ENCODE measurements around the gene PVALB.
A peak's percentile ranks its signal among the peaks of the same experiment; 100 is the strongest.

The PVALB gene

DNA sequence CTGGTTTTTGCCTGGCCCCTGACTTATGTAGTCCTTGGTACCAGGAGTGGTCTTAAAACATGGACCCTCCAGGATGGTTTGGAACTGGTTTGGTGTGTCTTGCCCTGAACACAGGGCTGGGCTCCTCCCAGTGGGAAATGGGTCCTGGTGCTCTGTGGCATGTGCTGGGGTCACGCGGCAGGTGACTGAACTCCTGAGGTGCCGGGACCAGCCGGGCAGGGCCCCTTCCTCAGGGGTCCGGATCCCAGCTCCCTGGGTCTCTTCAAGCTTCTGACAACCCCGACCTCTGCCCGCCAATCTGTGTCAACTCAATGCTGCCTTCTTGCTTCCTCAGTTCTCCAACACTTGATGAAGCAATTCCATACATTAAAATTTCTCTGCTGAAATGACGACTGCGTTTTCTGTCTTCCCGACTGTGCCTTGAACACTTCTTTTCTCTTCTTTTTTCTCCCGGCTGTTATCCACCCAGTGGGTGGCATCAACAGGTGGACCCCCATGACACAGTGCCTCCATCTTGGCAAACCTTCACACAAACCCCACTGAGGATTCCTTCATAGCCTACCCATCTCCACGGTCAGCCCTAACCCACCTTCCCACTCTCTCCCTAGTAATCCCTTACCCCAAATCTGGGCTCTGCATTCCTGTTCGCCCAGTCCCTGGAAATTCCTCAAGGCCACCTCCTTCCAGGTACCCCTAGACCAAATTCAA lies 45.3 kb downstream of the PVALB start:
- no peak for DNase-seq

- DNase-seq: no peak
Observed at GRCh38 chr22:36770513-36771231, 46.2 kb downstream of the PVALB start.

DNA sequence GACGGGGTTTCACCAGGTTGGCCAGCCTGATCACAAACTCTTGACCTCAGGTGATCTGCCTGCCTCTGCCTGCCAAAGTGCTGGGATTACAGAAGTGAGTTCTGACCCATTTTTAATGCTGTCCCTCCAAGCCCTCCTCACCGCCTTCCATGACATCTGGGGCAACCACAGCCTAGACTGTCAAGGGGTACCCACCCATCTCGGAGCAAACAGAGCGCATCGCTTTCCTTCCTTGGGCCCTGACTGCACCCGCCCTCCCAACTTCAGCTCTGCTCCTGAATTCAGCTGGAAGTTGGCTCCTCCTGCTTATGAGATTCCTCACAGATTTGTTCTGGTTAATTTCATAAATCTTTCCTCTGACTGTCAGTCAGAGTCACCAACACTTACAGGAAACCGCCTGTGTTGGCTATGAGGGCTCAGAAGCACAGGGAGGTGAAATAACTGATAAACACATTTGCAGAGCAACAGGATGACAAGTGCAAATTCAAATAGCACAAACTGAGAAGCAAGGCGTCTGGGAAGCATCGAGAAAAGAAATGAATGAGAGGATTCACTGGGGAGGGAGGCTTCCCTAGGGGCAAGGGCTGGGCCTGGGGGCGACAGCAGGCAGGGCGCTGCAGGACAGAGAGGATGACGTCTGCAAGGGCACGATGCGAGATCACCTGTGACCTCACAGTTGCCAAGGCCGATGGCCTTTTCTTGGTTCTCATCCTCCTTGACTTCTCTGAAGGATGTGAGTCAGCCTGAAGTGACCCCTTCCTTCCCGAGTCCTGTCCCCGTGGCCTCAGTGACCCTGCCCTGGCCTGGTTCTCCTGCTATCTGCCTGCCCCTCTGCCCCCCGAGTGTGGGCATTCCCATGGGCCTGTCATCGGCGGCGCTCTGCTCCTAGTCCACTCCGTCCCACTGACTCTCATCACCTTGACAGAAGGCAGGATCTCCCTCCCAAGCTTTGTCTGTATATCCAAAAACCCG lies 47.0 kb downstream of the PVALB start:
- no peak for DNase-seq

- no peak for DNase-seq
Observed at GRCh38 chr22:36768616-36769015, 48.2 kb downstream of the PVALB start.

DNA sequence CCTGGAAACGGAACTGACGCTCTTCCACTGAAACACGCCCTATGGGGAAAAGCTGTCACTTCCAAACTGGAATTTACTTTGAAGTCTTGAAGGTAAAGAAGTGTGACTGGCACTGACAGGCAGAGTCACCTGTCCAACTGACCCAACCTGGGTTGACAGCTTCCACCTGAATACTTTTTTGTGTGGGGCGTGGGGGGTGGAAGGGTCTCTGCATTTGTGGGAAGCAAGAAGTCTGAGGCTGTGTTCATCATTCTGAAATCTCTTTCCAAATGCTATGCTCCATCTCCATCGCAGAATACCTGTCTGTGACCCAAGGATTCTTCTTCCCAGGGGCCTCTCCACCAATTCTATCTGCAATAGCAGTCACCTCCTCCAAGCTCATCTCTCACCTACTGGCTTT lies 48.7 kb downstream of the PVALB start:
- no peak for DNase-seq

GRCh38 chr22:36767035-36767775 lies 49.6 kb downstream of the PVALB start:
- no peak for DNase-seq

DNA sequence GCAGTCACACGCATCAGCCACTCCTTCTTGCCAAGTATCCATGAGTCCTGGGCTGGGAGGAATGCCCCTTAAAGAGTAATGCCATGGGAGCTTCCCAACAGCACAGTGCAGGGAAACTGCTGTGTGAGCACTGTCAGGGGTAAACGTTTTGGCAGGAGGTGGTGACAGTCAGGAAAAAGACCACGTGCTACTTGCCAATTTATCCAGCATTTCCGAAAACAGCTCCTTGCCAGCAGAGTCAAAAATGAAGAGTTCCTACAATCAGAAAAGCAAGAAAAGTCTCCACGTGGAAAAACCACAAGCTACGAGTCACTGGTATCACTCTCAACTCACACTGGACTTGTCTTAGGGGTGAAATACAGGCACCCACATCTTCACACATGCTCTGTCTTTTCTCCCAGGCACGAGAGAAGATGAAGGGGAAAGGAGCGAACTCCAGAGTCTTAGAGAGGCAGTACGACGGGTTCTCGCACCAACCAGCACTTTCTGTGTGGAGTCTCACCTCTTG lies 50.8 kb downstream of the PVALB start:
- DNase-seq: peak; percentile 8

DNA sequence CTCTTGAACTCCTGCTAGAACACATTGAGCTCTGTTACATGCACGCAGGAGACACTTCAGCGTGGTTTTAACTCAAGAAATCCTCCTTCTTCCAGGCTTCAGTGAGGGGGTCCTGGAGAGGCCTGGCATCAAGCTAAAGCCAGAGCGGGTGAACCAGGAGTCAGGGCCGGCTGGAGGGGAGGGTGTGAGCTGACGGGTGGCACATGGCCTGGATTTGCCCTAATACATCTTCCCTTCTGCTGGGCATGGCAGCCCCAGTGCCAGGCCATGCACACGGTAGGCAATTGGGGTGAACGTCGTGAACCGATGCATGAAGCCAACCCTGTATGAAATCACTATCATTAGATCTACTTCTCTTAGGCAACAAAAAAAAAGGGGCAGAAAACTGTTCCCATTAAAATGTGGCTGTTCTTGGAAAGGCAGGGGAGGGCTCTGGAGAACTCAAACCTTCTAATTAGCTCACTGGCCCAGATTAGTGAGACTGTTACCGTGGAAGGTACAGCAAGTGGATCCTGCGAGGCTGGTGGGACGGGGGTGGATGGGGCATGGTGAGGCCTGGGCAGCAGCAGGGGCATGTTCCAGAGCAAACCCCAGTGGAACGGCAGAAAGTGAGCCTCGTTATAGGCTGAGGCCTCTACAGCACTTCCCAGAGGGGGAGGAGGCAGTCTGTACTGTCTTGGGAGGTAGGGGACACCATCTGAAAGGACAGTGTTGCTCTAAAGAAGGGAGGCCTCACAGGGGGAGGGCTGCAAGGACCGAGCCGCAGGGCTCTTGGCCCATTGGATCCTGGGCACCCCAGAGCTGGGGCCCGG lies 51.5 kb downstream of the PVALB start:
- no peak for DNase-seq

- no peak for DNase-seq
Observed at GRCh38 chr22:36764641-36765040, 52.2 kb downstream of the PVALB start.

- DNase-seq: no peak
Observed at GRCh38 chr22:36764060-36764459, 52.8 kb downstream of the PVALB start.

DNA sequence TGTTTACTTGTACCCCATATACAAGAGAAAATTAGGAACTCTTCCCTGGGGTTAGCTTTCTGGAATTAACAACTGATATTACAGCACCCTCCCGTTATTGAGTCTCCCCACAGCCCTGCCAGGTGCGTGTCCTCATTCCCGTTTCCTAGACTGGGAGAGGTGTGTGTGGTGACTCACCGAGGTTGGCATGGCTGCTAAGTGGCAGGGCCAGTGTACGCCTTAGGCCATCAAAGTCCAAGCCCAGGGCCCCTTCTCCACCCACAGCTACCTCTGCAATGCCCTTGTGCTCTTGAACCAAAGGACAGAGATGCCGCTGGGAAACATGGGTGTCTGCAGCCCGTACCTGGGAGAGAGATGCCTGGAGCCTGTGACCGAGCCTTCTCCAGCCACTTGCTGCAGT lies 53.3 kb downstream of the PVALB start:
- DNase-seq: no peak

DNA sequence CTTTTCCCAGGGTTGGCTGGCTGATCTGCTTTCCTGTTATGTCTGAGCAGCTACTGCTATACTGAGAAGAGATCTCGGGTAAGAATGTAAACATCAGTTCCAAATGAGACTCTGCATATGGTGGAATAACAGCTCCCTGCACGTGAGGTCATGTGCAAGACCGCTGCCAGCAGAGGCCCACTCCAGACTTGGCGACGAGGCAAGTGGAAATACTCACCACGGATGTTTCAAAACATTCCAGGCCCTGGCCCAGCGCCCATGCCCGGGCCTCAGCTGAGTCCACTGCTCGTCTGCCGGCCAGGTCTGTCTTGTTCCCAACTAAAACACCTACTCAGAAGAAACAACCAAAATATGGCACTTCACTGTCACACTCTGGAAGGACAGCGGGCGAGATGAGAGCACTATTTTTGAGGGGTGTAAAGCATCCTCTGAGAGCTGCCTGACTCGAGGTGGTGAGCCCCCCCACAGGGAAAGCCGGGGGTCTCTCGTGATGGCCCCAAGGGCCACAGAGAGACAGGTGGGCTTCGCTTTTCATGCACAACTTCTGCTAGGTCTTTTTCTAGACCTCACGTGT lies 54.1 kb downstream of the PVALB start:
- peak; percentile 4 for DNase-seq

- DNase-seq: no peak
Observed at GRCh38 chr22:36761553-36762240, 55.1 kb downstream of the PVALB start.

GRCh38 chr22:36760786-36761185 lies 56.0 kb downstream of the PVALB start:
- DNase-seq: no peak

DNA sequence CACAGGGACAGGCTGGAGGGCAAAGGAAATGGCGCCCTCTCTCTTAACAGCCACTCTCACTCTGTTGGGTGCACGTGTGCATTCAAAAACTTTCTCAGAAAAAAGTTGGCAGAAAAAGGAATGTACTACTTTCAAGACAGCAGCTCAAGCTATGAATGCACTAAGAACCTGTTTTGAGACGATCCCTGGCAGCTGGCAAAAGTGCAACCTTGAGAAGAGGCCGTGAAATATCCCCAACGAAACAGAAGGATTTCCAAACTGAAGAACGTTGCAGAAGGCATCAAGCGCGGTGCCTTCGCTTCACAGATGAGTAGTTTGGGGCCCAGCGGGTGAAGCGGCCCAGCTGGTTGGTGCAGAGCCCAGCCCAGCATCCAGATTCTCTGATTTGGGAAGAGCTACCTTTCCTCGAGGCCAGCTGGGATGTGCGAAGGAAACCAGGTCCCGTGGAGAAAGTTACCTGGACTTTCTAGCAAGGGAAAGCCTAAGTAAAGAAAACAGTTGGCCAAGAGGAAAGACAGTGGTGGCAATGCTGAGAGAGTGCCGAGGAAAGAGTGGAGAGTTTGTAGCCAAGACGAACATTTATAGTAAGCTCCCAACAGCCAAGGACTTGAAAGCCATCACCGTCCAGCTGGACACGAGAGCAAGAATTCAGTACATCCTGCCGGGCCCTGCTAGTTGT lies 57.2 kb downstream of the PVALB start:
- no peak for DNase-seq

- DNase-seq: no peak
Observed at GRCh38 chr22:36758792-36759271, 58.0 kb downstream of the PVALB start.

GRCh38 chr22:36757668-36758211 lies 59.1 kb downstream of the PVALB start:
- peak; percentile 66 for DNase-seq

GRCh38 chr22:36756746-36757655 lies 59.8 kb downstream of the PVALB start:
- DNase-seq: no peak
